IPS-18c (cell line): Measurements from ENCODE around the gene ITPR3.

Experiments used
- H3K4me3 ChIP-seq: 2 replicates; pipeline ENCODE4 v1.7.0; 2013; ENCODE audit warnings: low read depth, mild to moderate bottlenecking, low read length, moderate library complexity; ENCODE audit not compliant: insufficient read depth
- H3K9me3 ChIP-seq: one replicate; pipeline ENCODE4 v1.6.1; 2013; ENCODE audit warnings: mild to moderate bottlenecking, low read length, moderate library complexity; ENCODE audit not compliant: control insufficient read depth, insufficient read depth

ITPR3 gene

DNA sequence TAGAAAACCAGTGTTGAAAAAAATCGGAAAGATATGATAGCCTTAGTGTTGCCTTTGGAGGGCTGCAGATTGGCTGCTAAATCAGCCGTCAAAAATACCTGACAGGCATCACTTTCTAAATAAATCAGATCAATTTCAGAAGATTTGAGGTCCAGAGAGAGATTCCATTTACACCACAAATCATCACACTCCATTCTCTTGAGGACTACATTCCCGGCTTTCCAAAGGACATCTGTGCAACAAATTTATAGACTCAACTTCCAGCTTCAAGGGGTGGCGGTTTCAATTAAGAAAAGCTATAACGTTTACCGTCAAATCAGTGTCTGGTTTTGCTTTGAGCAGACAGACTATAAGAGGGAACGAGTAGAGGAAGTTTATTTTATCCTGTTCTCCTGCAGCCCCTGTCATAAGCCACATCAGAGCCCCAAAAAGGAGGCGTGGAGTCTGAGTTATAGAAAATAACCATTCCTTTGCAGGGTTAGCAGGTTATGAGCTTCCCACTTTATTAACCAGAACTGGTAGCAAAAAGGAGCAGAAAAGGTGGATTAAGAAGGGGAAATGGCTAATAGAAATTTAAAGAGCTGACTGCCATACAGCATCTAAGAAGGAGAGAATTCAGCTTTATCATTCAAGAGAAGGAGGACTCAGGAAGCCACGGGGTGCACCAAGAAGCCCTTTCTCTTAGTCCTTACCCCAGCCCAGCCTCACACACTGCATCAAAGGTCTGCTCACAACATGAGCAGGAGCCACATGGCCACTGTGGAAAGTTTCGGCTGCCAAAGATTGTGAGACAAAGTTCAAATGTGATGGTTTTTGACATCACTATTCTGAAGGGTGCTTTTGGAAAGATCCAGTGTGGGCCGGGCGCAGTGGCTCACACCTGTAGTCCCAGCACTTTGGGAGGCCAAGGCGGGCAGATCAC, 103.2 kb downstream of the ITPR3 start:
- H3K4me3 ChIP-seq, result no peak overlapping the region
- peaks cover 3% of the 10 kb centered on the region for H3K9me3 ChIP-seq

DNA sequence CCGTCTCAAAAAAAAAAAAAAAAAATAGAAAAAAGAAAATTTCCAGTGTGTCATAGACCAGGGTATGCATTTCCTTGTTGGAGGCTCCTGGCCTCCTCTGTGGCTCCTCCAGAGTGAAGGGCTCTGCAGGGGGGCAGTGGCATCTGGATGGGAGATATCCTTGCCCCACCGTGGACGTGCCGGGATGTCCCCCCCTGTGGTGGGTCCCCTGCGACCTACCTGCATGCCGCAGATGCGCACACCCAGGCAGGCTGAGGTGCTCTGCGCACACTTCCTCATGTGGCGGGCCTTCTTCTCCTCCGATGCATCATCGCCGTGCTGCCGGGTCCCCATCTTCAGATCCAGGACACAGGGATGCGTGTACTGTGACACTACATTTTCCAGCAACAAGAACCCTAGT, 104.1 kb downstream of the ITPR3 start:
- peaks cover 3% of the 10 kb centered on the region for H3K9me3 ChIP-seq
- no peak overlapping the region for H3K4me3 ChIP-seq

DNA sequence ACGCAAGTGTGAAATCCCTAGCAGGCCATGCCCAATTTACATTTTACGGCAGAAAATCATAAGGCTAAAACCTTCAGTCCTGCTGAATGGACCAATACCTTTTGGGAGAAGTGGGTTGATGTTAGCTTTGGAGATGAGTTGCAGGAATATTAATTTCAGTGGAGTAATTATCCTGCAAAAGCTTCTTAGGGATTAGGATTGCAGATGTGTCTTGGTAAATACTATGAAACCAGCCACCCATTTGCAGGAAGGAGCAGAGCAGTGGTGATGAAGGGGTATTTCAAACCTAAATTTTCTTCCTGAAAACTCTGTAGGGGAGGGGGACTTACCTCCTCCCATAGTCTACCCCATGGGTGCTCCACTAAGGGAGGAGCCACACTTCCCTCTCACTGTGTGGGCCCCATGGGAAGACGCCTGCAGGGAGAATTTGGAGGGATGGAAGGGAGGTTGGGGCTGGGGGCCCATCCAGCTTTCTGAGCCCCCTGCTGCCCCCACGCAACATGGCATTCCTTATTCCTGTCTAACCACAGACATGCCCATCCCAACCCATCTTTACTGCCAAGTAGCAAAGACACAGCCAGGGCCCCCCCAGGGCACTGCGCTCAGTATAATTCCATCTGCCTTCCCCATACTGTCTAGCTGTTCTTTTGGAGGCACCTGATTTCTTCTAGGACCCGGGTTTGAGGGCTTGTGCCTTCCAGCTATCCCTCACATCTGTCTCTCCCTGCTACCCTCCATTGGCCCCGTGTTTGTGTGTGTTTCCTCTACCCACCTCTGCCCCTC, 105.0 kb downstream of the ITPR3 start:
- peaks cover 3% of the 10 kb centered on the region for H3K9me3 ChIP-seq

DNA sequence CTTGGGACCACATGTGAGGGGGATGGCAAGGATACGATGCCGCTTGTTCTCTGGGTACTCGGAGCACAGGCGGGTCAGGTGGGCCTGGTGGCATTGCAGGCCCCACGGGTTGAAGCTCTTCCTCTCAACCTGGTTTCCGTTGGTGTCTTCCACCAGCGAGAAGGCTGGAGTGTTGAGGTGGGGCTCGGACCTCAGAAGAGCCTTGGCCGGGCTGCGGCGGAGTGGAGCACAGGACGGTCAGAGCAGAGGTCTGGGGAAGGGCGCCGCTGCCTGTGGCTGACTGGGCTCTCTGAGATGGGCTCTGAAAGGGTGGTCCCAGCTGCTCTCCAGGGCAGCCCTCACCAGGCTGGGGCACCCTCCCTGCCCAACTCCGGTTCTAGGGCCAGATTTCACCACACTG, 105.6 kb downstream of the ITPR3 start:
- Histone ChIP-seq H3K4me3 (no peak overlapping the region), H3K9me3 (peaks cover 3% of the 10 kb centered on the region)

More for the DNA sequence above, 105.0 kb downstream of the ITPR3 start:
- H3K4me3 ChIP-seq, result no peak overlapping the region

DNA sequence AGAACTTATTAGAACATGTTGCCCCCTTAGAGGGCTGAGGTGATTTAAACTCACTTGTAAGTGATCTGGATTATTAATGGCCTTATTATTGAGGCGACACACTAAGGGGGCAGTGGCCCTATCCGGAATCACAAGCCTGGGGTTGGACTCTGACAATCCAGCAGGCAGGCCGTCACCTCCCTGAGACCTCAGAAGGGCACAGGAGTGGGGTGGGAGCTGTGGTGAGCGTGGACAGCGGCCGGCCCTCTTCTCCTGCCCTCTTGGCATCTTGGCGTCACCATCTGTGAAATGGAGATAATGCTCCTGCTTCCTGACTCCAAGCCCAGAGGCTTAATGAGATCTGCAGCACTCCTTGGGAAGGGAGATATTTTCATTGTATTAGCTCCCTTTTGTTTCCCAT, 106.0 kb downstream of the ITPR3 start:
- no peak overlapping the region for H3K4me3 ChIP-seq
- H3K9me3 ChIP-seq, result peaks cover 3% of the 10 kb centered on the region

DNA sequence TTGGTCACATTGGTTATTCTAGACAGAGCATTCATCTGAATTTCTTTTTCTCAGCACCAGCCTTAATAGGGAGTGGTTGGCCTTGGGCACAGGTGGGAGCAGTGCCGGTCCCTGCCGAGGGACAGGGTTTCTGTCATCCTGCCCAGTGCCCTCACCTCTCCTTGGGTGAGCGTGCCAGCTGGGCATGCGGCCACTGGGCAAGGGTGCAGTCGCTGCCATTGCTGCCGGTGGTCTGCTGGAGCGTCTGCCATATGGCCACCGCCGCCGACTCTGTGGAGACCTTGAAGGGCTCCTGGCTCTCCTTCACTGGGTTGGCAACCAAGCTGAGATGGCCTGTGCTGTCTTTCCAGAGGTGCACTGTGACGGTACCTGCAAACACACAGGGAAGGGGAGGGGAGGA, 106.8 kb downstream of the ITPR3 start:
- H3K9me3 ChIP-seq, result peaks cover 3% of the 10 kb centered on the region
- no peak overlapping the region for H3K4me3 ChIP-seq

DNA sequence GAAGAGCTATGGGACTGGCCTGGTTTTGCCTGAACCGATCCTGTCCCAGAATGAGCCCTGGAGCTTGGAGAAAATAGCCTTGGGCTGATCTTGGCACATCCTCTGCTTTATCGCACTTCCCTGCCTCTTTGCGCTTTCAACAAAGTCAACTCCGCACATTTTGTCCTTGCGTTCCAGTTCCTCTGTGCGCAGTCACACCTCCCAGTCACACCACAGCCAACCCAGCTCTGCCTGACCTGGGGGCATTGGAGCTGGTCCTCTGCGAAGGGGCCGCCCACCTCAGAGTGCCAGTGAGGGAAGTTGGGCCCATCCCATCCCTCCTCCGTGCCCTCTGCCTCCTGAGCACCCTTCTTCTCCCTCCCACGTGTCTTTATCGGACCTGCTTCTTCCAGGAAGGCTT, 107.3 kb downstream of the ITPR3 start:
- Histone ChIP-seq H3K4me3 (no peak overlapping the region), H3K9me3 (peaks cover 6% of the 10 kb centered on the region)

DNA sequence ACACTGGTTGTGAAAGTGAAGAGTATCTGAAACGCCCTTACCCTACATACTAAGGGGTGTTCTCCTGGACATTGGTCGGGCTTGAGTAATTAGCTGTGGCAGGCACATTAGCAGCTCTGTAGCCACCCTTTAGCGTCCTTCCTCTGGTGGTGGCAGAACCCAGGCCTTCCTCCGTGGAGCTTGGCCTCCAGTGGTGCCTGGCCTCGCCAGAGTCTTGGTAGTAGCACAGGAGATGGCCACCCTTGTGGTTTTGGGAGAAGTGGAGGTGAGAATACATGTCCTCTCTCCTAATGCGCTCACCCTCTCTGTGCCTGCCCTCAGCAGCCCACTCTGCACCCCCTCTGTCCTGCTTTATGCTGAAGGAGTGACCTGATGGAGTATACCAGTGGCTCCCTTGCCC, 107.9 kb downstream of the ITPR3 start:
- Histone ChIP-seq H3K4me3 (no peak overlapping the region), H3K9me3 (peaks cover 6% of the 10 kb centered on the region)

DNA sequence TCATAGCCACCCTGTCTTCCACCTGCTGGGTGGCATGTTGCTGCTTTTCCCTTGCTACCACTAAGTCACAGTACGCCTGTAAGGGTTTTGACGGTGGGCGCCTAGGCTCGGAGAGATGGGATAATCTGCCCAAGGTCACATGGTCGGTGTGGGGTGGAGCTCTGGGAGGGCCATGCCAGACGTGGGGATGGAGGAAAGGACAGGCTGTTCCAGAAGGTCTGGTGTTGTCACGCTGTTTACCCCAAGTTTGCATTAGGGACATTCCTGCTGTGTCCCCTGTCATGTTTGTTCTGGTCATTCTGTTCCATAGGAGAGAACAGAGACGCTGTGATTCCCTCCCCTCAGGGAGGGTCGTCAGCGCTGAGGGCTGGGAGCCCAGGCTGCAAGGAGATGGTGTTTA, 109.5 kb downstream of the ITPR3 start:
- H3K9me3 ChIP-seq, result peaks cover 3% of the 10 kb centered on the region
- H3K4me3 ChIP-seq, result no peak overlapping the region

DNA sequence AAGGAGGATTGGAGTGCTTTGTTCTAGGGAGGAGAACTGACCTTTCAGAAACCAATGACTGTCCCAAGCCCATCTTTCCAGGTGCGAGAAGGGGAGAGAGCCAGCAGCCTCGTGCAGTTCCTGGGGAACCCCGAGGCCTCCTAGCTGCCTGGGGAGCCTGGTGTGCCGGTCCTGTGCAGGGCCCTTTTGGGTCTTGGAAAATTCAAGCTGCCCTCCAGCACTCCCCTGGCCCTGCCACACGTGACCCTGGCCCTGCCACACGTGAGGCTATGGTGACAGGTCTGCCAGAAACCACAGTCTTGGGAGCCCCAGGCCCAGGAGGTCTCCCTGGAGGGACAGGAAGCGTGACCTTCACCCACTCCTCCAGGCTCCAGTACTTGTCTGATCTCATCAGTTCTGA, 109.9 kb downstream of the ITPR3 start:
- H3K9me3 ChIP-seq, result peaks cover 3% of the 10 kb centered on the region
- no peak overlapping the region for H3K4me3 ChIP-seq

DNA sequence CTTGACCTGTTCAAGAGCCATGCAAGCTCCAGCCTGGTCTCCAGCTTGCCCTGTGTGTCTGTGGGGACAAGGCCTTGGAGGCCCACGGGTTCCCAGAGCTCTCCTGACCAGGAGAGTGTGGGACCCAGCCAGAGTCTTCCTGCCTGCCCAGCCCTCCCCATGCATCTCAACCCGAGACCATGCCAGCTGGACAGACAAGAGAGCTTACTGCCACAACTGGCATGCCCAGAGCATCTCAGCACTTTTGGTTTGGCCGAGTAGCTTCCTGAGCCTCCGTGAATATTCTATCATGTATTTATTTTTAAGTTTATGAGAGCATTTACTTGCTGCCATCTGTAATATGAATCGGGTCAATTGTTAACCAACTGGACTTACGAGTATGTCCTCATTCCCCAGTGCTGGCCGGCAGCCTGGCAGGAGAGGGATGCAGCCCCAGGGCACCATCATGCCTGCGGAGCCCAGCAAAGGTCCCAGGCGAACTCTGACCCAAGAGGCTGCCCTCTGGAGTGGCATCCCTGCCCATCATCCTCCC, 110.7 kb downstream of the ITPR3 start:
- Histone ChIP-seq H3K9me3 (peaks cover 3% of the 10 kb centered on the region), H3K4me3 (no peak overlapping the region)

DNA sequence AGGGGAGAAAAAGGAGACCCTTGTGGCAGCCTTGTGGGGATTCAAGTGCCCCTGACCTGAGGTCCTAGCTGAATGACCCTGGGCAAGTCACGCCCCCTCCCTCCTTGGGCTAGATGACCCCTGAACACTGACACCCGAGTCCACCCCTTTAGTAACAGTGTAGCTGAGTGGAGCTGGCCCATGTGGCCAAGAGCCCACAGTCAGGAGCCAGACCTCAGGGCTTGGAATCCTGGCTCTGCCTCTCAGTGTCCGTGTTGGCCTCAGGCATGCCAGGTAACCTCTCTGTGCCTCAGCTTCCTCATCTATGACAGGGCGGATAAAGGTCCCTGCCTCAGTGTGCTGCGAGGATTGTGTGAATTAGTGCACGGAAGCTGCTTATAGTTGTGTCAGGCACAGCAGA, 111.3 kb downstream of the ITPR3 start:
- Histone ChIP-seq H3K9me3 (peaks cover 3% of the 10 kb centered on the region), H3K4me3 (no peak overlapping the region)

DNA sequence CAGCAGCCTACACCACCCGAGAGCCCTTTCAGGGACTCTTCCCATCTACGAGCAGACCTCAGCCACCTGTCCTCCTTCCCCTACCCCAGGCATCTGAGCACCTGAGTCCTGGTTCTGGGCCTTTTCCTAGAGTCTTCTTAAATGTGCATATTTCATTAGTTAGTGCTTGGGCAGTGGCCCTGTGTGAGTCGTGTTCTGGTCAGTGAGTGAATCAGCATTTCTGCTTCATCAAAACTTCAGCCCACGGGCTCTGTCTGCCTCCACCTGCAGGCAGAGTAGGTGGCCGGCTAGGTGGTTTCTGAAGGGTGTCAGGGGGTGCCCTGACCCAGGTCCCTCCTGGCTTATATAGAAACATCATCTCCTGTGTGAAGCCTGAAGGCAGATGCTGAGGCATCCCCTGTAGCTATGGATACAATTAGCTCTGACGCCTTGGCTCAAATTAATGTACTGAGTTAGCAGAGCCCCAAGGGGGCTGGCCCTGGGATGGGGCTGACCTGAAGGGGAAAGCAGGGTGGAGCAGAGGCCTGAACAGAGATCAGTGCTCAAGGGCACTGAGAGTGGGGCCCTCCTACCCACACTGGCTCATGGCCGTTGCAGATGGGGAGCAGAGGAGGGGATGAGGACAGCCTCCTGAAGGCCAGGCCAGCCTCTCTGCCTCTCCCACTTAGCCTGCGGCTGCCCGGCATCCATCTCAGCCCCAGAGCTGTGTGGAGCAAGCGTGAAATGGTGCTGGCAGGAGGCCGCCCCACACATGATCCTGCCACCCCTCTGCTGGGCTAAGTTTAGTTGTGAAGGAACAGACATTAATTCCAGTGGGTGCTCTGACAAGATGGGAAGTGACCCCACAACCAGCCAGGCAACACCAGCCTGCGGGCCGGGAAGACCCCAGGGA, 111.9 kb downstream of the ITPR3 start:
- Histone ChIP-seq H3K4me3 (no peak overlapping the region), H3K9me3 (peaks cover 3% of the 10 kb centered on the region)

DNA sequence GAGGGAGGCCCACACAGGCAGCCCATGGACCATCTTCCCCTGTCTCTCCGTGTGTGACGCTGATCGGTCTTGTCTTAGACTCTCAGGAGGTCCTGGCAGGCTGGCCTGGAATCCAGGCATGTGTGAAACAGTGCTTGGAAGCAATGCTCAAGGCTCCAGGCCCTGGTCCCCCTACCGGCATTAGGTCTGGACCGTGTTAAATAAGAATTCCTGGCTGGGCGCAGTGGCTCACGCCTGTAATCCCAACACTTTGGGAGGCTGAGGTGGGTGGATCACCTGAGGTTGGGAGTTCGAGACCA, 112.5 kb downstream of the ITPR3 start:
- Histone ChIP-seq H3K4me3 (no peak overlapping the region), H3K9me3 (peaks cover 3% of the 10 kb centered on the region)

DNA sequence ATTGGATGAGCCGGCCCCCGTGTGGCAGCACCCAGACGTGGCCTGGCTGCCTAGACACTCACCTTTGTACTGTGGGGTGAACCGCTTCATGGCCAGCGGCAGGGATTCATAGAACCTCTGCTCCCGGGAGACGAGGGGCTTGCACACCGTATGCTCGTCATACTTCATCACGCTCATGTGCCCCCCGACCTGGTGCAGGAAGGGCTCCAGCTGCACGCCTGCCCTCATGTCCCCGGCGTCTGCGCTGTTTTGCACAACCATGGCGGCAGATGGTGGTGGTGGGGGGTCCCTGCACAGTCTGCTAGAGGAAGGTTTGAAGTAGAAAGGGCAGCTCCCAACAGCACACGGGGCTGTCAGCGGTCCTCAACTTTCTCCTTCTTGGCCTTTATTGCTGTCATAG, 114.1 kb downstream of the ITPR3 start:
- no peak overlapping the region for H3K4me3 ChIP-seq

DNA sequence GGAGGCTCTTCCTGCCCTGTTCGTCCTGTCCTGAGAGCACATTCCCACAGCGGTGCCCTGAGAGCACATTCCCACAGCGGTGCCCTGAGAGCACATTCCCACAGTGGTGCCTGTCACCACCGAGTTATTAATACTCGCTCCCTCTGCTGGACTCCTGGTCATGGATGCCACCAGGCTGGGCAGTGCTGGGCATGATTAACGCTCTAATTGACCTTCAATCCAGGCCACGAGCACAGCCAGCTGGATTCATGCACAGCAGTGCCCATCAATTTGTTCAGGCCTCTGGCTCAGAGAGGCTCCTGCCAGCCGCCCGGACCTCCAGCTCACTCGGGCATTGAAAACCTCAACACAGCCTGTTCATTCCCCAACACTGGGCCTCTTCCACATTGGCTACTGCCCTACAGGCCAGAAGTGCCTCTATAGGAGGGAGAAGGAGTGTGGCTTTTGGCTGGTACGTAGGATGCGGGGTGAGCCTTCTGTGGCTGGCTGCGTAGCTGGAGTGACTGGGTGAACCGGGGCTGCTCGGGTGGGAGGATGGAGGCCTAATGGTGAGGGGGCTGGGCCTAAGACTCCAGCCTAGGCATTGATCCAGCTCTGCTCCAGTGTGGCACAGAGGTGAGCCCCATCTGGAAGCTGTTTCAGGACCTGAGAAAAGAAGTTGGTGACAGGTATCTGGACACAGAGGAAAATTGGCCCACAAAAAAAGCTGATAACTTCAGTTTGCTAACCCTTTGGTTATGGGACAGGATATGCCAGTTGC, 116.3 kb downstream of the ITPR3 start:
- Histone ChIP-seq H3K4me3 (no peak overlapping the region), H3K9me3 (peaks cover 3% of the 10 kb centered on the region)

More for the DNA sequence above, 114.1 kb downstream of the ITPR3 start:
- peaks cover 3% of the 10 kb centered on the region for H3K9me3 ChIP-seq

DNA sequence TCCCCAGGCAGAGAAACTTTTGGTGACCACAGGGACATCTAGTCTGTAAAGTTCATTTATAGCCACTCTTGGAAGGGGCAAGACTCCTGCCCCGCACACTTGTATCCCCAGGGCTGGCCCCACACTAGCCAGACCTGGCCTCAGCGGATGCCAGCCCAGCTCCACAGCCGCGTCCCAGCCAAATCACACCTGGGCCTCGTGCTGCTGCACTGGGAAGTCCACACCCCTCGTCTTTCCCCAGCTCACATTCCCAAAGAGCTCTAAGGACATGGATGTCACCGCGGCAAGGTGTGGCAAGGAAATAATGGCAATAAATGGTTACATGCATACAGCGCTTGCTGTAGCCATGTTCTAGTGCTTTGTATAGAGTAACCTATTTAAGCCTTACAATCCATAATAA, 117.0 kb downstream of the ITPR3 start:
- Histone ChIP-seq H3K9me3 (peaks cover 2% of the 10 kb centered on the region), H3K4me3 (no peak overlapping the region)
